IMR-90 (cell line): ENCODE measurements around the gene CMTM5. TPM values are rescaled to one million over a fixed set of nuclear protein-coding genes. Genes with fewer than 3 reads are reported as not detected.

Experiments used
- ATAC-seq: fragments of 200-7000 bp; cut with Tn5 transposase; 2 replicates; pipeline ENCODE4 v1.9.1; 2020; ENCODE audit warnings: low read depth, mild to moderate bottlenecking, moderate library complexity
- BruUV-seq: library from RNA; stranded (reverse); fragments of 400-500 nt; replicated peaks from 2 replicates; lab custom pipeline; 2021; lab: Mats Ljungman, UMichigan
- CTCF ChIA-PET: fragments of 300-600 bp; formaldehyde crosslinking; extraction: SDS; loops from one replicate; lab custom pipeline; 2021; ENCODE audit warnings: antibody characterized with exemption; lab: Yijun Ruan, JAX
- POLR2A ChIA-PET: fragments of 300-600 bp; sonication (Branson Sonifier 250); formaldehyde crosslinking; loops from one replicate; lab custom pipeline; 2022; ENCODE audit warnings: antibody characterized with exemption; ENCODE audit not compliant: unreplicated experiment; lab: Charles Lee
- DNase-seq: peaks from one replicate; pipeline ENCODE4 v3.0.0; 2013
- H2AFZ ChIP-seq: replicated peaks from 2 replicates; pipeline ENCODE3; 2013; ENCODE audit warnings: low read length, mild to moderate bottlenecking; ENCODE audit not compliant: poor library complexity
- H2AK5ac ChIP-seq: 2 replicates; pipeline ENCODE4 v1.6.1; 2013; ENCODE audit warnings: low read depth, low read length, inconsistent platforms
- H2AK9ac ChIP-seq: replicated peaks from 2 replicates; pipeline ENCODE3; 2013; ENCODE audit warnings: mild to moderate bottlenecking, low read depth, low read length, moderate library complexity; ENCODE audit not compliant: poor library complexity
- H2BK120ac ChIP-seq: 2 replicates; pipeline ENCODE4 v1.6.1; 2013; ENCODE audit warnings: low read depth, low read length, inconsistent platforms
- H2BK15ac ChIP-seq: 3 replicates; pipeline ENCODE4 v1.6.1; 2013; ENCODE audit warnings: low read depth, low read length, inconsistent platforms
- H2BK20ac ChIP-seq: 2 replicates; pipeline ENCODE4 v1.6.1; 2013; ENCODE audit warnings: low read depth, mild to moderate bottlenecking, inconsistent platforms, low read length, moderate library complexity
- H2BK5ac ChIP-seq: 2 replicates; pipeline ENCODE4 v1.6.1; 2013; ENCODE audit warnings: mild to moderate bottlenecking, low read depth, low read length, inconsistent platforms; ENCODE audit not compliant: poor library complexity, severe bottlenecking
- H3K14ac ChIP-seq: replicated peaks from 2 replicates; pipeline ENCODE4 v1.6.1; 2013; ENCODE audit warnings: low read depth, low read length, inconsistent platforms
- H3K18ac ChIP-seq: 2 replicates; pipeline ENCODE4 v1.6.1; 2013; ENCODE audit warnings: low read depth, low read length, control low read depth
- H3K23ac ChIP-seq: 2 replicates; pipeline ENCODE4 v1.6.1; 2013; ENCODE audit warnings: low read depth, low read length, inconsistent platforms
- H3K27ac ChIP-seq: 2 replicates; pipeline ENCODE4 v1.5.1; 2013; ENCODE audit warnings: mild to moderate bottlenecking, control low read depth, low read length; ENCODE audit not compliant: insufficient read depth
- H3K27me3 ChIP-seq: 2 replicates; pipeline ENCODE4 v1.6.1; 2013; ENCODE audit warnings: low read length; ENCODE audit not compliant: control insufficient read depth, insufficient read depth
- H3K36me3 ChIP-seq: 2 replicates; pipeline ENCODE4 v1.6.1; 2013; ENCODE audit warnings: low read length, mixed read lengths; ENCODE audit not compliant: control insufficient read depth, insufficient read depth
- H3K4ac ChIP-seq: 2 replicates; pipeline ENCODE4 v1.6.1; 2013; ENCODE audit warnings: low read depth, low read length, inconsistent platforms
- H3K4me1 ChIP-seq: 2 replicates; pipeline ENCODE4 v1.6.1; 2013; ENCODE audit warnings: low read length, mixed read lengths; ENCODE audit not compliant: control insufficient read depth, insufficient read depth
- H3K4me2 ChIP-seq: 2 replicates; pipeline ENCODE4 v1.6.1; 2013; ENCODE audit warnings: low read depth, mild to moderate bottlenecking, control low read depth, low read length, moderate library complexity
- H3K4me3 ChIP-seq: 2 replicates; pipeline ENCODE4 v1.5.1; 2013; ENCODE audit warnings: low read depth, mild to moderate bottlenecking, control low read depth, low read length, moderate library complexity; ENCODE audit not compliant: insufficient read depth
- H3K56ac ChIP-seq: 2 replicates; pipeline ENCODE4 v1.6.1; 2013; ENCODE audit warnings: low read length, inconsistent platforms; ENCODE audit not compliant: insufficient read depth; ENCODE audit errors: extremely low read depth
- H3K79me1 ChIP-seq, 2 experiments: 2 replicates each; pipeline ENCODE4 v1.6.1; 2013; ENCODE audit warnings: low read length in 2 of 2, inconsistent platforms in 1 of 2, low read depth in 1 of 2
- H3K9ac ChIP-seq: 2 replicates; pipeline ENCODE4 v1.6.1; 2013; ENCODE audit warnings: low read depth, low read length, control low read depth
- H3K9me1 ChIP-seq: 2 replicates; pipeline ENCODE4 v1.6.1; 2013; ENCODE audit warnings: low read length, inconsistent platforms; ENCODE audit not compliant: insufficient read depth
- H3K9me3 ChIP-seq: 2 replicates; pipeline ENCODE4 v1.6.1; 2013; ENCODE audit warnings: low read length; ENCODE audit not compliant: control insufficient read depth, insufficient read depth
- H4K20me1 ChIP-seq: 2 replicates; pipeline ENCODE4 v1.6.1; 2013; ENCODE audit warnings: low read length, inconsistent platforms; ENCODE audit not compliant: insufficient read depth
- H4K5ac ChIP-seq: 2 replicates; pipeline ENCODE4 v1.6.1; 2013; ENCODE audit warnings: mild to moderate bottlenecking, low read depth, low read length, control low read depth
- H4K8ac ChIP-seq, 2 experiments: 2 replicates each; pipeline ENCODE4 v1.6.1; 2013; ENCODE audit warnings: low read depth in 2 of 2, low read length in 2 of 2, control low read depth in 1 of 2, inconsistent platforms in 1 of 2
- H4K91ac ChIP-seq: 2 replicates; pipeline ENCODE4 v1.6.1; 2013; ENCODE audit warnings: low read depth, low read length, inconsistent platforms; ENCODE audit not compliant: insufficient read depth
- BHLHE40 ChIP-seq: fragments of 150-350 bp; IDR thresholded peaks from 2 replicates; pipeline ENCODE4 v1.6.1; 2016; ENCODE audit warnings: mild to moderate bottlenecking, low read depth, low read length
- FOS ChIP-seq: fragments of 150-350 bp; IDR thresholded peaks from 2 replicates; pipeline ENCODE4 v1.6.1; 2016; ENCODE audit warnings: low read depth, low read length
- MAZ ChIP-seq: IDR thresholded peaks from 2 replicates; pipeline ENCODE4 v1.6.1; 2012; ENCODE audit warnings: low read depth, mild to moderate bottlenecking, low read length, improper control_type of control experiment, moderate library complexity, borderline replicate concordance
- MXI1 ChIP-seq: IDR thresholded peaks from 2 replicates; pipeline ENCODE4 v1.6.1; 2012; ENCODE audit warnings: low read depth, mild to moderate bottlenecking, low read length, moderate library complexity, borderline replicate concordance
- RAD21 ChIP-seq: IDR thresholded peaks from 2 replicates; pipeline ENCODE4 v1.6.1; 2012; ENCODE audit warnings: low read length, improper control_type of control experiment
- RCOR1 ChIP-seq: IDR thresholded peaks from 2 replicates; pipeline ENCODE4 v1.6.1; 2012; ENCODE audit warnings: mild to moderate bottlenecking, low read length, improper control_type of control experiment; ENCODE audit not compliant: insufficient replicate concordance
- SMC3 ChIP-seq: fragments of 150-350 bp; IDR thresholded peaks from 2 replicates; pipeline ENCODE4 v1.6.1; 2016; ENCODE audit warnings: low read depth, mild to moderate bottlenecking, antibody characterized with exemption, low read length, moderate library complexity
- WGBS, 2 experiments: methylation state at CpG; one replicate each; pipeline versions ENCODE4 v1.1.5 to v1.1.7; 2013; ENCODE audit warnings: missing lambda C conversion rate in 2 of 2; ENCODE audit not compliant: insufficient read length in 1 of 2; ENCODE audit errors: extremely low coverage in 2 of 2; 5-methylcytosine and 5-hydroxymethylcytosine counted together
- dilution Hi-C: fragments of 300-500 bp; cut with HindIII; formaldehyde crosslinking; loops from one replicate; pipeline ENCODE4 v1.14.3; 2018; ENCODE audit warnings: low sequenced_read_pairs; ENCODE audit not compliant: unreplicated experiment
- in situ Hi-C: fragments of 300-500 bp; cut with MboI; formaldehyde crosslinking; loops from 3 replicates; pipeline ENCODE4 v1.14.3; 2019; ENCODE audit warnings: low sequenced_read_pairs, inconsistent platforms, mixed read lengths
- intact Hi-C: fragments of 100-400 bp; cut with micrococcal nuclease; formaldehyde crosslinking; loops from 2 replicates; pipeline ENCODE4 v1.10.0; 2022
- polyA plus RNA-seq, 3 experiments: library from polyadenylated mRNA; depleted of rRNA; stranded (reverse); fragments of >200 nt; gene quantifications; 2 replicates each; pipeline ENCODE4 v1.2.3, GENCODE V29; 2012; ENCODE audit warnings: low replicate concordance in 1 of 3
- total RNA-seq: library from RNA; depleted of rRNA; stranded (reverse); fragments of >200 nt; gene quantifications from 2 replicates; pipeline ENCODE4 v1.2.3, GENCODE V29; 2012
- TF ChIP-seq, protein P1 (sequence below): conservative IDR thresholded peaks from 2 replicates; pipeline ENCODE4 v1.5.1; 2012; ENCODE audit warnings: mild to moderate bottlenecking, low read depth, low read length, improper control_type of control experiment
- TF ChIP-seq, protein P2 (sequence below): fragments of 150-350 bp; IDR thresholded peaks from 2 replicates; pipeline ENCODE4 v1.6.1; 2016; ENCODE audit warnings: low read depth, mild to moderate bottlenecking, low read length, moderate library complexity, borderline replicate concordance

Gene CMTM5
- total and polyA plus RNA-seq, 2 of the 4 experiments (the other 2 are of a cell fraction), result 0.07 TPM; not detected in 1

DNA sequence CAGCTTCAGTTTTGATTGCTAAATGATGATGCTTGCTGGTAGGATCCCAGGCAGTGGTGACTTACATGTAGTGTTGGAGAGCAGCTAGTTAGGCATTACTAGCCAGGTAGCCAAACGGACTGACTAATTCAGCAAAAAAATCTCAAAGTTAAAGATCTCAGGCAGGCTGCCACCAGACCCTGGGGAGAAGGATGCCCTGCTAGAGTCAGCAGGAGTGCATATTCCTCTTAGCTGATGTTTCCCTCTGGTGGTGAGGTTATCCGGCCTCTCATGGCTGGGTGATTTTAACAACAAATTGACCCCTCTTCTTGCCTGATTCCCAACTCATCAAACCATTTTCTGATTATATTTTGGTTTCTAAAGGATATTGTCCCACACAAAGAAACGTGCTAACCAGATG is 14.6 kb upstream of the CMTM5 start:
- ChIA-PET POLR2A (no interaction called here), CTCF (interaction anchor here (1.0 to 2.5 kb wide), 2 partner anchors 10 to 17 kb away, joined by 3 to 8 read pairs; partner anchors contain the start of gene SLC22A17)
- Histone ChIP-seq H3K27ac (no peak overlapping the region), H3K14ac (no peak overlapping the region), H4K20me1 (peaks cover 12% of the 10 kb centered on the region; the same call in 1 of the 2 replicates), H3K56ac (no peak overlapping the region), H2BK20ac (no peak overlapping the region), H3K4ac (no peak overlapping the region), H3K36me3 (peaks cover 23% of the 10 kb centered on the region), H3K79me1 (peaks cover 13 to 37% of the 10 kb centered on the region in 2 experiments; a peak in 3 of 4 replicates), H2BK15ac (no peak overlapping the region), H2AK5ac (no peak overlapping the region), H4K5ac (no peak overlapping the region), H3K4me1 (peaks cover 7% of the 10 kb centered on the region), H4K91ac (no peak overlapping the region), H2AK9ac (no peak overlapping the region), H3K9me1 (peaks cover 6% of the 10 kb centered on the region; the same call in 1 of the 2 replicates), H3K23ac (no peak overlapping the region), H4K8ac (no peak overlapping the region), H3K9ac (no peak overlapping the region), H2BK5ac (no peak overlapping the region), H2BK120ac (no peak overlapping the region), H3K27me3 (no peaks in the 10 kb centered on the region), H3K4me2 (no peak overlapping the region), H3K18ac (no peak overlapping the region), H3K4me3 (no peak overlapping the region), H3K9me3 (no peaks in the 10 kb centered on the region), H2AFZ (no peak overlapping the region)
- WGBS, 2 experiments, result no CpG with 5 or more reads among the region's 3 CpGs
- dilution Hi-C loops (no loop called here), intact Hi-C loops (loop anchor here (1.0 kb wide), 1 partner anchor 34 kb away; no protein-coding TSS in a partner anchor), in situ Hi-C loops (no loop called here)
- no TSS peak for BruUV-seq
- ATAC-seq (no peak), DNase-seq (peak; percentile 45)
- TF ChIP-seq RAD21 (peak; percentile 42), FOS (no peak), MXI1 (no peak), RCOR1 (no peak), MAZ (no peak), SMC3 (peak; percentile 44), BHLHE40 (no peak)
- TF ChIP-seq, protein P1, sequence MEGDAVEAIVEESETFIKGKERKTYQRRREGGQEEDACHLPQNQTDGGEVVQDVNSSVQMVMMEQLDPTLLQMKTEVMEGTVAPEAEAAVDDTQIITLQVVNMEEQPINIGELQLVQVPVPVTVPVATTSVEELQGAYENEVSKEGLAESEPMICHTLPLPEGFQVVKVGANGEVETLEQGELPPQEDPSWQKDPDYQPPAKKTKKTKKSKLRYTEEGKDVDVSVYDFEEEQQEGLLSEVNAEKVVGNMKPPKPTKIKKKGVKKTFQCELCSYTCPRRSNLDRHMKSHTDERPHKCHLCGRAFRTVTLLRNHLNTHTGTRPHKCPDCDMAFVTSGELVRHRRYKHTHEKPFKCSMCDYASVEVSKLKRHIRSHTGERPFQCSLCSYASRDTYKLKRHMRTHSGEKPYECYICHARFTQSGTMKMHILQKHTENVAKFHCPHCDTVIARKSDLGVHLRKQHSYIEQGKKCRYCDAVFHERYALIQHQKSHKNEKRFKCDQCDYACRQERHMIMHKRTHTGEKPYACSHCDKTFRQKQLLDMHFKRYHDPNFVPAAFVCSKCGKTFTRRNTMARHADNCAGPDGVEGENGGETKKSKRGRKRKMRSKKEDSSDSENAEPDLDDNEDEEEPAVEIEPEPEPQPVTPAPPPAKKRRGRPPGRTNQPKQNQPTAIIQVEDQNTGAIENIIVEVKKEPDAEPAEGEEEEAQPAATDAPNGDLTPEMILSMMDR, result peak; percentile 41
- TF ChIP-seq, protein P2, sequence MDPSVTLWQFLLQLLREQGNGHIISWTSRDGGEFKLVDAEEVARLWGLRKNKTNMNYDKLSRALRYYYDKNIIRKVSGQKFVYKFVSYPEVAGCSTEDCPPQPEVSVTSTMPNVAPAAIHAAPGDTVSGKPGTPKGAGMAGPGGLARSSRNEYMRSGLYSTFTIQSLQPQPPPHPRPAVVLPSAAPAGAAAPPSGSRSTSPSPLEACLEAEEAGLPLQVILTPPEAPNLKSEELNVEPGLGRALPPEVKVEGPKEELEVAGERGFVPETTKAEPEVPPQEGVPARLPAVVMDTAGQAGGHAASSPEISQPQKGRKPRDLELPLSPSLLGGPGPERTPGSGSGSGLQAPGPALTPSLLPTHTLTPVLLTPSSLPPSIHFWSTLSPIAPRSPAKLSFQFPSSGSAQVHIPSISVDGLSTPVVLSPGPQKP, result no peak
